Upper lobe of right lung (tissue), 1 donor: ENCODE data around the gene RBM17. TPM values are rescaled to one million over a fixed set of nuclear protein-coding genes. Genes with fewer than 3 reads are reported as not detected.

Experiments
- ATAC-seq: fragments of 200-7000 bp; cut with Tn5 transposase; one replicate; pipeline ENCODE4 v1.9.1; 2020; ENCODE audit warnings: mild to moderate bottlenecking, moderate library complexity
- DNase-seq: peaks from one replicate; pipeline ENCODE4 v3.0.0-alpha.2; 2020
- H3K27ac ChIP-seq: fragments of 200-600 bp; one replicate; pipeline ENCODE4 v1.8.0; 2022
- H3K27me3 ChIP-seq: fragments of 200-600 bp; one replicate; pipeline ENCODE4 v1.8.0; 2022; ENCODE audit warnings: mild to moderate bottlenecking
- H3K36me3 ChIP-seq: fragments of 200-600 bp; one replicate; pipeline ENCODE4 v1.8.0; 2022
- H3K4me1 ChIP-seq: fragments of 200-600 bp; one replicate; pipeline ENCODE4 v1.8.0; 2022
- H3K4me3 ChIP-seq: fragments of 200-600 bp; one replicate; pipeline ENCODE4 v1.8.0; 2022; ENCODE audit warnings: mild to moderate bottlenecking
- H3K9me3 ChIP-seq: fragments of 200-600 bp; one replicate; pipeline ENCODE4 v1.8.0; 2022
- CTCF ChIP-seq: fragments of 200-600 bp; IDR thresholded peaks from one replicate; pipeline ENCODE4 v1.8.0; 2022; ENCODE audit warnings: antibody characterized with exemption
- intact Hi-C: fragments of 100-400 bp; cut with DNase I; formaldehyde crosslinking; loops from one replicate; pipeline ENCODE4 v1.11.0; 2022
- total RNA-seq: library from RNA; stranded (reverse); fragmentation: NEBNext Ultra II Directional; extraction: Animal tissue kit (Norgen Biotek cat#: 25700); gene quantifications from one replicate; pipeline ENCODE4 v1.2.1, GENCODE V29; 2021
- donor health status: DM: no; HTN: yes; CAD: no; lungs with severe emphysema.

RBM17 gene
- total RNA-seq, 1 donor from 2014 or later, result 92.5 TPM

DNA sequence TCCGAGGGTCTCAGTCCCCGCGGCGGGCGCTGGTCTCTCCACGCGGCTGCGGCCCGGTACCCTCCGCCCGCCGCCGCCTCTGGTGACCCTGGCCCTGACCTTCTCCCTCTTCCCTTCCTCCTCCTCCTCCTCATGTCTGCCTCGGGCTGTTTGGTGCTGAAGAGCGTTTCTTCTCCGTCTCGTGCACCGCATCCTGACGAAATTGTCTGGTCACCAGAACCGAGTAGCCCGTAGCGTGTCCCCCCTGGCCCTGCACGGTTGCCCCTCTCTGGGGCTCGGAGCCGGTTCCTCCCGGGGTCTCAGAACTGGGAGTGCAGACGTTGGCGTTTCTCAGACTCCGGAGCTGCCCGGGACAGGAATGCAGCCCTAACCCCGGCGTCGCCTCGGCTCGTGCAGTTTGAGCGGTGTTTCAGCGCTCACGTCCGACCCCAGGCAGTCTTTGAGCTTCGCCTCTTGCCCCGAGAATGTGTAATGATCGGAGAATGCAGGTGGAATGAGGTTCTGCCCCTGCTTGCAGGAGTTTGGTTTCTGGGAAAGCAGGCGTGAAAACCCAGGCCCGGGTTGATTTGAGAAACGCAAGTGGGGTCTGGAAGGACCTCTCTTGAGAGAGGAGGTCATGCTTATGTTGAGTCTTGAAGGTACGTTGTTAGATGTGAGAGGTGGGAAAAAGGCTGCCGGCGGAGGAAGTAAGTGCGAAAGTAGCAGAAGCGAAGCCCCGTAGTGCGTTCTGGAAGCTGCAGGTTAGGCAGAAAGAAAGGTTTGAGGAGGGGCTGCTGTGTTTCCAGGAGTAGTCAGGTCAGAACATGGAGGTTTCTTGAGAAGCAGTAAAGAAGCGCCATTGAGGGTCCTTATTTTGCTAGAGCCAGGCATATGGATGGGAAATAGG is 743 bp downstream of the RBM17 start:
- H3K27me3 ChIP-seq, result no peaks in the 10 kb centered on the region
- no peaks in the 10 kb centered on the region for H3K9me3 ChIP-seq
- no peaks in the 10 kb centered on the region for H3K36me3 ChIP-seq
- peak overlapping the region; percentile 89 for H3K4me3 ChIP-seq
- intact Hi-C loops, result no loop called here
- peak; percentile 21 for ATAC-seq
- H3K27ac ChIP-seq, result peak overlapping the region; percentile 86
- peak; percentile 69 for DNase-seq
- peaks cover 53% of the 10 kb centered on the region for H3K4me1 ChIP-seq
- TF ChIP-seq CTCF, result no peak

GRCh38 chr10:6091630-6092029 is 2.8 kb downstream of the RBM17 start:
- intact Hi-C loops, result no loop called here
- H3K27ac ChIP-seq, result no peak overlapping the region

DNA sequence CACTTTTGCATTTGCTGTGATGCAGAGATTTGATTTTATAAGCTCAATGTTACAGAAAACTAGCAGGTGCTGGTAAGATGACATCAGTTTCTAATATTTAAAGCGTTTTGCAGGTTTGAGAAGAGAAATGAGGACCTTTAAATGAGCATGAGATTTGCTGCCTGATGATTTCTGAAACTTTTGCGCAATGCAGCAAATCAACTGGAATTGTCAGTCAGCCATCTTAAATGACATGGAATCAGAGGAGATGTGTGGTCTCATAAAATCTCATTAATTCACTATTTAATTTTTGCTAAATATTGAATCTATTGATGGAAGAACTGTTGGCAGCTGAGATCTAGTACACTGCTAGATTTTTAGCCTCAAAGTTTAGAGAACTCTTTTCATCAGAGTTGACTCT is 3.9 kb downstream of the RBM17 start:
- TF ChIP-seq CTCF, result no peak
- no peaks in the 10 kb centered on the region for H3K9me3 ChIP-seq
- intact Hi-C loops, result no loop called here
- no peak for DNase-seq
- peaks cover 67% of the 10 kb centered on the region for H3K4me1 ChIP-seq
- no peak overlapping the region for H3K4me3 ChIP-seq
- H3K36me3 ChIP-seq, result peaks cover 8% of the 10 kb centered on the region
- no peaks in the 10 kb centered on the region for H3K27me3 ChIP-seq
- no peak for ATAC-seq
- no peak overlapping the region for H3K27ac ChIP-seq

More at GRCh38 chr10:6091630-6092029, 2.8 kb downstream of the RBM17 start:
- Histone ChIP-seq H3K36me3 (no peaks in the 10 kb centered on the region), H3K4me1 (peaks cover 71% of the 10 kb centered on the region), H3K27me3 (no peaks in the 10 kb centered on the region), H3K4me3 (no peak overlapping the region), H3K9me3 (no peaks in the 10 kb centered on the region)
- DNase-seq, result no peak
- no peak for TF ChIP-seq CTCF
- ATAC-seq, result no peak

- DNase-seq (no peak), ATAC-seq (no peak)
- Histone ChIP-seq H3K4me1 (peaks cover 55% of the 10 kb centered on the region), H3K36me3 (peaks cover 35% of the 10 kb centered on the region), H3K4me3 (no peak overlapping the region), H3K9me3 (no peaks in the 10 kb centered on the region), H3K27me3 (no peaks in the 10 kb centered on the region), H3K27ac (no peak overlapping the region)
- intact Hi-C loops, result no loop called here
- no peak for TF ChIP-seq CTCF
Observed at GRCh38 chr10:6095810-6096570, 7.2 kb downstream of the RBM17 start.

DNA sequence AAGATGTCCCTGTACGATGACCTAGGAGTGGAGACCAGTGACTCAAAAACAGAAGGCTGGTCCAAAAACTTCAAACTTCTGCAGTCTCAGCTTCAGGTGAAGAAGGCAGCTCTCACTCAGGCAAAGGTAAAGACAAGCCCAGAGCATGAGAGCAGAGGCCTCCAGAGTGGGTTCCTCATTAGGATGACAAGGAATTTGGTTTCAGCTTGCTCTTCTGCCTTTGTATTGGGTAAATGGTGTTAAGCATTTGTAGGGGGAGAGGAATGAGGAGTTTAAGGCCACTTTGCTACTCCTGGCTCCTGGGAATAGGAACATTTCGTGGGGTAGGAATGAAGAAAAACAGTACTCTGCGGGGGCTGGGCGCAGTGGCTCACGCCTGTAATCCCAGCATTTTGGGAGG is 8.2 kb downstream of the RBM17 start:
- TF ChIP-seq CTCF, result no peak
- intact Hi-C loops, result no loop called here
- H3K27ac ChIP-seq, result no peak overlapping the region
- ATAC-seq (no peak), DNase-seq (no peak)
- peaks cover 46% of the 10 kb centered on the region for H3K36me3 ChIP-seq
- H3K9me3 ChIP-seq, result no peaks in the 10 kb centered on the region
- no peaks in the 10 kb centered on the region for H3K27me3 ChIP-seq
- no peak overlapping the region for H3K4me3 ChIP-seq
- H3K4me1 ChIP-seq, result peaks cover 44% of the 10 kb centered on the region
